BLaER1 (cell line): ENCODE measurements around the gene GRB10.

Experiments used
- H3K27ac ChIP-seq: shearing (Covaris generic); formaldehyde crosslinking; 2 replicates; pipeline ENCODE4 v1.8.1; 2022
- H3K27me3 ChIP-seq: shearing (Covaris generic); formaldehyde crosslinking; 2 replicates; pipeline ENCODE4 v1.8.1; 2022
- H3K36me3 ChIP-seq: shearing (Covaris generic); formaldehyde crosslinking; 2 replicates; pipeline ENCODE4 v1.8.1; 2022
- H3K4me1 ChIP-seq: shearing (Covaris generic); formaldehyde crosslinking; 2 replicates; pipeline ENCODE4 v1.8.1; 2022
- H3K4me2 ChIP-seq: shearing (Covaris generic); formaldehyde crosslinking; 2 replicates; pipeline ENCODE4 v1.8.1; 2022
- H3K4me3 ChIP-seq: shearing (Covaris generic); formaldehyde crosslinking; 2 replicates; pipeline ENCODE4 v1.8.1; 2022
- H3K9ac ChIP-seq: shearing (Covaris generic); formaldehyde crosslinking; 2 replicates; pipeline ENCODE4 v1.8.1; 2022
- H3K9me3 ChIP-seq: shearing (Covaris generic); formaldehyde crosslinking; 2 replicates; pipeline ENCODE4 v1.8.1; 2022
- H4K20me1 ChIP-seq: shearing (Covaris generic); formaldehyde crosslinking; 2 replicates; pipeline ENCODE4 v1.8.1; 2022
- Cebpa-rat ChIP-seq: shearing (Covaris generic); IDR thresholded peaks from 2 replicates; pipeline ENCODE4 v1.8.1; 2022

Gene GRB10

DNA sequence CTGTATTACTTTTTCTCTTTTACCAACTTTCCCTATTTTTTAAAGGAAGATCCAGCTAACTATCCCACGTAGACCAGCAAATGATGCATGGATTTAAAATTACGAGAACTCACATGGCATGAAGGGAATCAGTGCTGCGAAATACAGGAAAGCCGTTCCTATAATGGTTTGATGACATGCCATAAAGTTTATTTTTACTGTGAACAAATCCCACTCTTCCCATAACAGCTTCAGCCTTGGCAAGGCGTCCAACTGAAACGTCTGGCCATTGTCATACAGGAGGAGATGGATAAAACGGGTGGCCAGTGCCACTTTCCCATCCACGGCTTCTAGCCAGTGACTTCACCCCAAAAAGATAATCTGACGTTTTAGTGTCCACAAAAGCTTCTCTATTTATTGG, 111.3 kb downstream of the GRB10 start:
- H3K27ac ChIP-seq: no peak overlapping the region
- no peak for TF ChIP-seq Cebpa-rat
- H3K4me3 ChIP-seq: no peak overlapping the region
- peaks cover 69% of the 10 kb centered on the region; the same call in 1 of the 2 replicates for H4K20me1 ChIP-seq
- H3K4me2 ChIP-seq: no peak overlapping the region
- H3K27me3 ChIP-seq: no peaks in the 10 kb centered on the region
- peaks cover 45% of the 10 kb centered on the region for H3K4me1 ChIP-seq
- H3K9me3 ChIP-seq: peaks cover 5% of the 10 kb centered on the region; the same call in 1 of the 2 replicates
- H3K9ac ChIP-seq: no peak overlapping the region
- peaks cover 89% of the 10 kb centered on the region for H3K36me3 ChIP-seq

GRCh38 chr7:50669890-50670289, 112.8 kb downstream of the GRB10 start:
- no peak overlapping the region for H3K4me3 ChIP-seq
- H3K36me3 ChIP-seq: peaks cover 88% of the 10 kb centered on the region
- no peak overlapping the region for H3K9ac ChIP-seq
- no peak overlapping the region for H3K4me2 ChIP-seq
- no peak for TF ChIP-seq Cebpa-rat
- H3K27me3 ChIP-seq: no peaks in the 10 kb centered on the region
- peaks cover 77% of the 10 kb centered on the region for H4K20me1 ChIP-seq
- H3K4me1 ChIP-seq: peaks cover 56% of the 10 kb centered on the region
- H3K9me3 ChIP-seq: peaks cover 5% of the 10 kb centered on the region; the same call in 1 of the 2 replicates
- H3K27ac ChIP-seq: no peak overlapping the region

DNA sequence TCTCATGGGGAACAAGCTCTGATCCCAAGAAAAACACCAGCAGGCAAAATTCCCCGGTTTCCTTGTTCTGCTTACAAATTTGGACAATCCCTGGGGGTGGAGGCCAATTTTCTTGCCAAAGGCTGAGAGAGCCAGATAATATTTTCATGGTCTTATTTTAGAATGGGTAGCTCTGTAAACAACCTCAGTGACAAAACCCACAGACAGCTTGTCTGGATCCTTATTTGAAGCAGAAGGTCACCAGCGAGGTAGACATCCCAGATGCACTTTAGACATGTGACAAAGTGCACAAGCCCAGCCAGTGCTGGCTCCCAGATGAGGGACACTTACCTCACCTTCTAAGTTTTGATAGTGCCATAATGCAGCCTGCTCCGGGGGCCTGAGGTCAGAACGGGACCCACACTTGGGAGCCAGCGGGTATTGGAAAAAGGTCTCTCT, 114.9 kb downstream of the GRB10 start:
- Histone ChIP-seq H3K4me3 (no peak overlapping the region), H4K20me1 (peaks cover 83% of the 10 kb centered on the region), H3K36me3 (peaks cover 83% of the 10 kb centered on the region), H3K27me3 (no peaks in the 10 kb centered on the region), H3K27ac (no peak overlapping the region), H3K4me2 (no peak overlapping the region), H3K9ac (no peak overlapping the region; the same call in 1 of the 2 replicates), H3K9me3 (peaks cover 5% of the 10 kb centered on the region; the same call in 1 of the 2 replicates), H3K4me1 (peaks cover 57% of the 10 kb centered on the region)
- no peak for TF ChIP-seq Cebpa-rat

DNA sequence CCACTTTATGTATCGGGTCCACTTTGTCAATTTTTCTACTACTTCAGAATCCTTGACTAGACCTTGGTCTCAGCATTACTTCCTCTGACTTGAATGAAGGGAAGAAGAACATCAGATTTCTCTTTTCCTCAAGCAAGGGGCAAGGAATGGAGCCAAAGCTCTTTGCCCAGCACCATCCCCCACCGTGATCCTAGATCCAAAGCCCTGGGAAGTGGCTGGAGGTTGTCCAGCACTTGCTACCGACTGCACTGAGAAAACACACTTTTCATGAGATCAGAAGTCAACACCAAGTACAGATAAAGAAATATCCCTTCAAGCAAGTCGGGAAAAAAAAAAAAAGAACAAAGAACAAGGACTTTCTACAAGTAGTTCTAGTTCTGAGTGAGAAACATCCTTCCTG, 115.4 kb downstream of the GRB10 start:
- Histone ChIP-seq H3K9me3 (peaks cover 5% of the 10 kb centered on the region; the same call in 1 of the 2 replicates), H3K4me2 (no peak overlapping the region), H3K9ac (no peak overlapping the region; the same call in 1 of the 2 replicates), H3K36me3 (peaks cover 82% of the 10 kb centered on the region), H3K27me3 (no peaks in the 10 kb centered on the region), H3K4me3 (no peak overlapping the region), H3K27ac (no peak overlapping the region), H4K20me1 (peaks cover 83% of the 10 kb centered on the region), H3K4me1 (peaks cover 57% of the 10 kb centered on the region)
- TF ChIP-seq Cebpa-rat: no peak

DNA sequence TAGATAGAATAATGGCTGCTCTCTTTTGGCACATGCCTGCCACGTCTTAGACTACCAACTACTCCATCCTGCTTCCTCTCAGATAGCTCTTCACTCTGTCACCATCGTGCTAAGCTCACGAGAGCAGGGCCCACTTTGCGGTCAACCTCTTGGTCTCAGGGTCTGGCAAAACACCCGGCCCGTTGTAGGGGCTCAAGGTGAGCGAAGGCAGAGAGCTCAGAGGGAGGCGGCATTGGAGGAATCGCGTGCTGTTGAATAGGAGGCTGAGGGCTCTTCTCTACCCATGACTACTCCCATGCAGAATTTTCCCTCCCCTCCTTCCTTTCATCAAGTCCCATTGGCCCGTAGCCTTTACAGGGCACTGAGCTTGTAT, 116.6 kb downstream of the GRB10 start:
- H4K20me1 ChIP-seq: peaks cover 81% of the 10 kb centered on the region
- peak overlapping the region; percentile 75; the same call in 1 of the 2 replicates for H3K27ac ChIP-seq
- no peaks in the 10 kb centered on the region for H3K27me3 ChIP-seq
- H3K9ac ChIP-seq: no peak overlapping the region
- peaks cover 3% of the 10 kb centered on the region; the same call in 1 of the 2 replicates for H3K9me3 ChIP-seq
- H3K36me3 ChIP-seq: peaks cover 81% of the 10 kb centered on the region
- peak overlapping the region; percentile 88 for H3K4me2 ChIP-seq
- peaks cover 69% of the 10 kb centered on the region for H3K4me1 ChIP-seq
- no peak for TF ChIP-seq Cebpa-rat
- no peak overlapping the region for H3K4me3 ChIP-seq

GRCh38 chr7:50665403-50666123, 117.1 kb downstream of the GRB10 start:
- Histone ChIP-seq H3K4me2 (peak overlapping the region; percentile 88), H3K27ac (peak overlapping the region; percentile 75)
- no peak for TF ChIP-seq Cebpa-rat

DNA sequence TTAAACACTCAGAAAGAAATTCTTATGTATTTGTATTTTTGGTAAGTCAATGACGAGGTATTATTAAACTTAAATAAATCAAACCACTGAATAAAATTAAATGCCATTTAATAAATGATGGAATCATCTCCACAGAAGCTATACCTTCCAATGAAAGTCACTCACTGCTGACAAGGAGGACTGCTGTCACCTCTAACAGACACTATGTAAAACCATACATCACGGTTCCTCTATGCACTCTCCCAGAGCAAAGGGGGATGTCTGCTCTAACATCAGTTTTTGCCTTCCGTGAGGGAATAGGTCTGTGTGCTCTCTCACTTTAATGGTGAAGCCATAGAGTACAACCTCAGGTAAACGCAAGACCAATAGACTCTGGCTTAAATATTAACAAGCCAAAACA, 117.8 kb downstream of the GRB10 start:
- Histone ChIP-seq H3K27ac (peak overlapping the region; percentile 75), H3K4me1 (peaks cover 81% of the 10 kb centered on the region), H3K4me3 (0 out of 2 replicates have a peak overlapping the region, but pooled peaks have one; percentile 12), H3K4me2 (peak overlapping the region; percentile 88), H4K20me1 (peaks cover 81% of the 10 kb centered on the region), H3K27me3 (no peaks in the 10 kb centered on the region), H3K36me3 (peaks cover 73% of the 10 kb centered on the region), H3K9ac (no peak overlapping the region), H3K9me3 (no peaks in the 10 kb centered on the region)
- TF ChIP-seq Cebpa-rat: no peak

More at GRCh38 chr7:50665403-50666123, 117.1 kb downstream of the GRB10 start:
- H3K9ac ChIP-seq: no peak overlapping the region
- H3K9me3 ChIP-seq: no peaks in the 10 kb centered on the region
- H3K36me3 ChIP-seq: peaks cover 80% of the 10 kb centered on the region
- H4K20me1 ChIP-seq: peaks cover 82% of the 10 kb centered on the region
- no peak overlapping the region for H3K4me3 ChIP-seq
- H3K27me3 ChIP-seq: no peaks in the 10 kb centered on the region
- H3K4me1 ChIP-seq: peaks cover 74% of the 10 kb centered on the region

GRCh38 chr7:50664461-50664922, 118.2 kb downstream of the GRB10 start:
- Histone ChIP-seq H3K9ac (peak overlapping the region; percentile 57), H3K4me1 (peaks cover 85% of the 10 kb centered on the region), H3K27me3 (no peaks in the 10 kb centered on the region), H4K20me1 (peaks cover 77% of the 10 kb centered on the region), H3K27ac (peak overlapping the region; percentile 75), H3K4me2 (peak overlapping the region; percentile 88), H3K4me3 (0 out of 2 replicates have a peak overlapping the region, but pooled peaks have one; percentile 12), H3K9me3 (no peaks in the 10 kb centered on the region), H3K36me3 (peaks cover 69% of the 10 kb centered on the region)
- no peak for TF ChIP-seq Cebpa-rat

DNA sequence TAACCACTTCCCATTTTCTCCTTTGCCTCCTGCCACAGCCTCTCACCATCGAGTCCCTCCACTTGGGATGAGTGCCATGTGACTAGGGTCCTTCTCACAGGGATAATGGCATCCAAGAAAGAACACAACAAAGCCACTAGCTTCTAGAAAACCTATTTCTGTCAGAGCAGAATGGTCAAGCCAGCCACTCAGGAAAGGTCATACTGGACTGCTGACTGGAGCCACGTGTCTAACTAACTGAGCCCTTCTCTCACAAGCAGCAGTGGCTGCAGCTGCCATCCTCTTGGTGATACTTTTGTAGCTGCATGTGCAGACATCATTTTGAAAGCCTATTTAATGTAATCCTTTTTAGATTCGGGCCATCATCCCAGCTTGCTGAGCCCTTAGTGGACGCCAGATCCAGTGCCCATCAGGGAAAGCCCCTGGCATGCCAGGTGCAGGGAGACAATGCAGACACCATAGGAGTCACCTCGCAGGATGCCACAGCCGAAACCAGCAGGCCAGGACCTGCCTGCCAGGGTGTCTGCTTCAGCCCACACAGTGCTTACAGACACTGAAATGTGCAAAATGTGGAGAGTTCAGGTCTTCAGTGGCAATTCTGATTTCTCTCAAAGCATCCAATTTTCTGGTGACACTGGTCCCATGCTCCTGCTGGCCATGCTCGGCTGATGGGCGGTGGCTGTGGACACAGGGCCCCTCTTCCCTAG, 119.1 kb downstream of the GRB10 start:
- H3K4me3 ChIP-seq: no peak overlapping the region
- peaks cover 62% of the 10 kb centered on the region for H3K36me3 ChIP-seq
- TF ChIP-seq Cebpa-rat: no peak
- H3K27me3 ChIP-seq: no peaks in the 10 kb centered on the region
- peak overlapping the region; percentile 75 for H3K27ac ChIP-seq
- H3K9ac ChIP-seq: no peak overlapping the region; the same call in 1 of the 2 replicates
- H3K4me2 ChIP-seq: peak overlapping the region; percentile 88
- H3K9me3 ChIP-seq: no peaks in the 10 kb centered on the region
- H3K4me1 ChIP-seq: peaks cover 95% of the 10 kb centered on the region
- peaks cover 68% of the 10 kb centered on the region for H4K20me1 ChIP-seq

GRCh38 chr7:50662996-50663395, 119.7 kb downstream of the GRB10 start:
- peaks cover 94% of the 10 kb centered on the region for H3K4me1 ChIP-seq

More at GRCh38 chr7:50662996-50663395, 119.7 kb downstream of the GRB10 start:
- H3K4me2 ChIP-seq: peak overlapping the region; percentile 88
- no peak for TF ChIP-seq Cebpa-rat
- H4K20me1 ChIP-seq: peaks cover 62% of the 10 kb centered on the region
- H3K4me3 ChIP-seq: no peak overlapping the region
- no peak overlapping the region for H3K9ac ChIP-seq
- H3K36me3 ChIP-seq: peaks cover 62% of the 10 kb centered on the region
- H3K27ac ChIP-seq: 0 out of 2 replicates have a peak overlapping the region, but pooled peaks have one; percentile 75
- no peaks in the 10 kb centered on the region for H3K9me3 ChIP-seq
- H3K27me3 ChIP-seq: no peaks in the 10 kb centered on the region
